ENCODE data around the gene PLXNA4.

GRCh38 chr7:132465516-132465915 lies 110.8 kb downstream of the PLXNA4 start:
- TF ChIP-seq POLR2AphosphoS5 (IDR thresholded peaks at IDR 0.05; ENCODE audit: insufficient read depth in 1 of 2, low read depth in 1 of 2) (no peak), CTCF (IDR thresholded peaks at IDR 0.05) (no peak)

Measured in vagina (tissue), 2 donors.